ENCODE measurements around the gene VWA5B1.

Gene VWA5B1

DNA sequence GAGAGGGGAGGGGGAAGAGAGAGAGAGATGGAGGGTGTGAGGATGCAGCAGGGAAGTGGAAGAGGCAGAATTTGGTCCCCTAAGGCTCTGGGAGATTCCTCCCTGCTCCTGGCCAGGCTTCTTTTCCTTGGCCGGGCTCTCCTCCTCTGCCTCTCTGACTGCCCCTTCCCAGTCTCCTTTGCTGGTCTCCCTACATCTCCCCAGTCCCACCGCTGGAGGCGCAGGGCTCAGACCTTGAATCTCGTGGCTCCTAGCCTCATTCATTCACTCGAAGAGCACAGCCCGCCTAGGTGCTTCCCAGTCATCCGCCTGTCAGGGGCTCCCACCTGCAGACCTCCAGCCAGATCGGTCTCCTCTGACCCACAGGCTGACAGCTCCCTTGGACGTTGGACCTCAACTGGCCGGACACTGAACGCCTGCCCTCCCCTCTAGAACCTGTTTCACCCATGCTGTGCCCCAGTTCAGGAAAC lies 76.5 kb downstream of the VWA5B1 start:
- TF ChIP-seq, protein P1, sequence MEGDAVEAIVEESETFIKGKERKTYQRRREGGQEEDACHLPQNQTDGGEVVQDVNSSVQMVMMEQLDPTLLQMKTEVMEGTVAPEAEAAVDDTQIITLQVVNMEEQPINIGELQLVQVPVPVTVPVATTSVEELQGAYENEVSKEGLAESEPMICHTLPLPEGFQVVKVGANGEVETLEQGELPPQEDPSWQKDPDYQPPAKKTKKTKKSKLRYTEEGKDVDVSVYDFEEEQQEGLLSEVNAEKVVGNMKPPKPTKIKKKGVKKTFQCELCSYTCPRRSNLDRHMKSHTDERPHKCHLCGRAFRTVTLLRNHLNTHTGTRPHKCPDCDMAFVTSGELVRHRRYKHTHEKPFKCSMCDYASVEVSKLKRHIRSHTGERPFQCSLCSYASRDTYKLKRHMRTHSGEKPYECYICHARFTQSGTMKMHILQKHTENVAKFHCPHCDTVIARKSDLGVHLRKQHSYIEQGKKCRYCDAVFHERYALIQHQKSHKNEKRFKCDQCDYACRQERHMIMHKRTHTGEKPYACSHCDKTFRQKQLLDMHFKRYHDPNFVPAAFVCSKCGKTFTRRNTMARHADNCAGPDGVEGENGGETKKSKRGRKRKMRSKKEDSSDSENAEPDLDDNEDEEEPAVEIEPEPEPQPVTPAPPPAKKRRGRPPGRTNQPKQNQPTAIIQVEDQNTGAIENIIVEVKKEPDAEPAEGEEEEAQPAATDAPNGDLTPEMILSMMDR (conservative IDR thresholded peaks at IDR 0.05; ENCODE audit: low read depth, low read length): no peak
- Histone ChIP-seq H3K79me2 (ENCODE audit: insufficient read depth, low read depth) (no peaks in the 10 kb centered on the region), H3K27me3 (ENCODE audit: insufficient read depth, low read depth) (peaks cover 26% of the 10 kb centered on the region)

DNA sequence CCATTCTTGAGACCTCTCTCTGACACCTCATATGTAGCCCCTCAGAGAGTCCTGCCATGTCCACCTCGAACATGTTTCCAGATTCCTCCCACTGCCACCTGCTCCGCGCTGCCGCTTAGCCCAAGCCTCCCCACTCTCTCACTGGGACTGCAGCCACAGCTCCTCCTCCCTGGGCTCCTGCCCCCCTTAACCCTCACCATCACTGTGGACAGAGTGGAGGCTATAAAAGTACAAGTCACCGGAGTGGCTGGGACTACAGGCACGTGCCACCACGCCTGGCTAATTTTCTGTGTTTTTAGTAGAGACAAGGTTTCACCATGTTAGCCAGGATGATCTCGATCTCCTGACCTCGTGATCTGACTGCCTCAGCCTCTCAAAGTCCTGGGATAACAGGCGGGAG lies 77.0 kb downstream of the VWA5B1 start:
- Histone ChIP-seq H4K20me1 (ENCODE audit: insufficient read depth) (no peaks in the 10 kb centered on the region), H3K79me2 (ENCODE audit: insufficient read depth, low read depth) (no peaks in the 10 kb centered on the region), H3K27ac (no peak overlapping the region), H3K36me3 (ENCODE audit: insufficient read depth) (no peaks in the 10 kb centered on the region), H3K4me3 (IDR thresholded peaks at IDR 0.05; ENCODE audit: insufficient read depth, low read depth, low read length) (no peak overlapping the region), H3K4me1 (ENCODE audit: low read depth, poor library complexity, severe bottlenecking) (no peaks in the 10 kb centered on the region), H2AFZ (ENCODE audit: low read depth) (no peak overlapping the region), H3K27me3 (ENCODE audit: insufficient read depth, low read depth) (peaks cover 26% of the 10 kb centered on the region), H3K4me2 (no peak overlapping the region), H3K9ac (no peak overlapping the region)
- TF ChIP-seq, protein P1 (conservative IDR thresholded peaks at IDR 0.05; ENCODE audit: low read depth, low read length): no peak

More for the DNA sequence above, 76.5 kb downstream of the VWA5B1 start:
- H3K9ac ChIP-seq: no peak overlapping the region
- H3K36me3 ChIP-seq (ENCODE audit: insufficient read depth): no peaks in the 10 kb centered on the region
- H2AFZ ChIP-seq (ENCODE audit: low read depth): no peak overlapping the region
- no peak overlapping the region for H3K4me2 ChIP-seq
- H4K20me1 ChIP-seq (ENCODE audit: insufficient read depth): no peaks in the 10 kb centered on the region
- H3K27ac ChIP-seq: no peak overlapping the region
- no peak overlapping the region for H3K4me3 ChIP-seq (IDR thresholded peaks at IDR 0.05; ENCODE audit: insufficient read depth, low read depth, low read length)
- no peaks in the 10 kb centered on the region for H3K4me1 ChIP-seq (ENCODE audit: low read depth, poor library complexity, severe bottlenecking)

DNA sequence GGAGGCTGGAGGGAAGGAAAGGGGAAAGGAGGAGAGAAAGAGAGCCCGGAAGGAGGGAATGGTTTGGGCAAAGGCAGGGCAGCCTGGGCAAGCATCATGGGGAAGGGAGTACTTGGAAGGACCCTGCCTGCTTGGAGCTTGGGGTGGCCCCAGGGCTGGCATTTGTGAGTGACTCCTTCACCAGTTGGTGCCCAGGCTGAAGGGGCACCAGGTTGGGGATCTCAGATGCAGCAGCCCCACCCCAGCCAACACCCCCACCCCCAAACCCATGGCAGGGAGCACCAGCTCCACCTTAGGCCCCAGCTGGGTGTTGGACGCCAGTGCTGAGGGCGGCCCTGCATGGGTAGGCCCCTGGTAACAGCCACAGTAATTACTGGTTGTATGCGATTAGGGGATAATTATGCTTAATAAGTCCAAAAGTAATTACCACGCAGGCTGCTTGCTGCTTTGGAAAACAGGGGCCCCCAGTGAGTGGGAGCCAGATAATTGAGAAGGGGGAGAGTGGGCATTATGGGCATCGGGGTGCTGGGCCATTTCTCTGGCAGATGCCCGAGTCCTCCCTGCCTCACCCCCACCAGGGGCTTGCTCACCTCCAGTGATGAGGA lies 78.3 kb downstream of the VWA5B1 start:
- Histone ChIP-seq H2AFZ (ENCODE audit: low read depth) (no peak overlapping the region), H3K36me3 (ENCODE audit: insufficient read depth) (no peaks in the 10 kb centered on the region), H3K9ac (no peak overlapping the region), H3K27ac (no peak overlapping the region), H3K27me3 (ENCODE audit: insufficient read depth, low read depth) (peaks cover 26% of the 10 kb centered on the region), H4K20me1 (ENCODE audit: insufficient read depth) (no peaks in the 10 kb centered on the region), H3K4me2 (no peak overlapping the region), H3K79me2 (ENCODE audit: insufficient read depth, low read depth) (no peaks in the 10 kb centered on the region), H3K4me1 (ENCODE audit: low read depth, poor library complexity, severe bottlenecking) (no peaks in the 10 kb centered on the region), H3K4me3 (IDR thresholded peaks at IDR 0.05; ENCODE audit: insufficient read depth, low read depth, low read length) (no peak overlapping the region)
- TF ChIP-seq, protein P1 (conservative IDR thresholded peaks at IDR 0.05; ENCODE audit: low read depth, low read length): no peak

- Histone ChIP-seq H3K79me2 (ENCODE audit: insufficient read depth, low read depth) (no peaks in the 10 kb centered on the region), H4K20me1 (ENCODE audit: insufficient read depth) (no peaks in the 10 kb centered on the region), H3K4me1 (ENCODE audit: low read depth, poor library complexity, severe bottlenecking) (no peaks in the 10 kb centered on the region), H3K9ac (no peak overlapping the region), H3K4me3 (IDR thresholded peaks at IDR 0.05; ENCODE audit: insufficient read depth, low read depth, low read length) (no peak overlapping the region), H2AFZ (ENCODE audit: low read depth) (no peak overlapping the region), H3K4me2 (no peak overlapping the region), H3K27me3 (ENCODE audit: insufficient read depth, low read depth) (peaks cover 20% of the 10 kb centered on the region), H3K36me3 (ENCODE audit: insufficient read depth) (no peaks in the 10 kb centered on the region), H3K27ac (no peak overlapping the region)
- TF ChIP-seq, protein P1 (conservative IDR thresholded peaks at IDR 0.05; ENCODE audit: low read depth, low read length): no peak
Measured at GRCh38 chr1:20370698-20371097, 80.0 kb downstream of the VWA5B1 start.

All from KMS-11 (cell line).